AG04449 (cell line): ENCODE data around the gene CALHM6.
A peak's percentile ranks its signal among the peaks of the same experiment; 100 is the strongest.

Experiments used
- CTCF ChIA-PET: fragments of 350-600 bp; formaldehyde crosslinking; extraction: SDS; loops from one replicate; lab custom pipeline; 2021; ENCODE audit warnings: antibody characterized with exemption; lab: Yijun Ruan, JAX
- POLR2A ChIA-PET: fragments of 400-600, 350-600 bp; formaldehyde crosslinking; extraction: SDS; loops from one replicate; lab custom pipeline; 2020; ENCODE audit warnings: antibody characterized with exemption, inconsistent platforms; lab: Yijun Ruan, JAX
- DNase-seq: peaks from one replicate; pipeline ENCODE4 v3.0.0-alpha.2; 2010; ENCODE audit warnings: low read depth, low spot score
- H3K4me3 ChIP-seq: 2 replicates; pipeline ENCODE4 v1.5.1; 2011; ENCODE audit warnings: low read depth, mild to moderate bottlenecking, control low read depth, low read length
- CTCF ChIP-seq: IDR thresholded peaks from one replicate; pipeline ENCODE4 v1.5.1; 2011; ENCODE audit warnings: mild to moderate bottlenecking, moderate library complexity, low read length, control low read depth, inconsistent platforms; ENCODE audit not compliant: insufficient read depth; ENCODE audit errors: missing control alignments

The CALHM6 gene

GRCh38 chr6:116447052-116447451 lies 14.1 kb upstream of the CALHM6 start:
- H3K4me3 ChIP-seq, result no peak overlapping the region; the same call in 1 of the 2 replicates
- no peak for DNase-seq
- ChIA-PET CTCF (interaction anchor here (0.7 to 5.6 kb wide), 8 partner anchors 20 to 159 kb away, joined by 3 to 49 read pairs (median 4); partner anchors contain the start of gene CALHM5), POLR2A (interaction anchor here (0.9 to 1.1 kb wide), 3 partner anchors 11 to 76 kb away, joined by 4 read pairs; partner anchors contain the start of gene DSE)
- no peak for TF ChIP-seq CTCF

GRCh38 chr6:116447496-116448011 lies 13.6 kb upstream of the CALHM6 start:
- TF ChIP-seq CTCF, result no peak
- no peak overlapping the region for H3K4me3 ChIP-seq
- POLR2A ChIA-PET, result interaction anchor here (0.9 to 1.1 kb wide), 3 partner anchors 10 to 76 kb away, joined by 4 read pairs; partner anchors contain the start of gene DSE
- DNase-seq, result peak; percentile 99
- CTCF ChIA-PET, result interaction anchor here (1.3 to 1.4 kb wide), 2 partner anchors 25 to 160 kb away, joined by 3 to 5 read pairs; no protein-coding TSS in a partner anchor

- ChIA-PET CTCF (interaction anchor here (0.7 to 2.2 kb wide), 3 partner anchors 11 to 181 kb away, joined by 3 to 6 read pairs (median 4); partner anchors contain the start of gene CALHM6), POLR2A (no interaction called here)
- H3K4me3 ChIP-seq, result no peak overlapping the region
- no peak for TF ChIP-seq CTCF
- no peak for DNase-seq
Measured at GRCh38 chr6:116449565-116449964, 11.6 kb upstream of the CALHM6 start.

- no peak overlapping the region for H3K4me3 ChIP-seq
- TF ChIP-seq CTCF, result no peak
- ChIA-PET CTCF (interaction anchor here (0.8 to 2.2 kb wide), 4 partner anchors 11 to 163 kb away, joined by 3 to 6 read pairs (median 4); partner anchors contain the start of gene CALHM6), POLR2A (no interaction called here)
- DNase-seq, result no peak
Measured at GRCh38 chr6:116450185-116450710, 10.9 kb upstream of the CALHM6 start.

- no peak overlapping the region for H3K4me3 ChIP-seq
- CTCF ChIA-PET, result interaction anchor here (0.8 to 2.2 kb wide), 6 partner anchors 10 to 182 kb away, joined by 3 to 6 read pairs (median 3); partner anchors contain the start of gene CALHM6
- POLR2A ChIA-PET, result no interaction called here
- no peak for DNase-seq
- no peak for TF ChIP-seq CTCF
Measured at GRCh38 chr6:116450769-116451740, 10.1 kb upstream of the CALHM6 start.
